HepG2 (cell line): ENCODE measurements around the gene ATP2C2. TPM values are rescaled to one million over a fixed set of nuclear protein-coding genes. Genes with fewer than 3 reads are reported as not detected.

Experiments used
- ATAC-seq: fragments of 200-7000 bp; cut with Tn5 transposase; 3 replicates; pipeline ENCODE4 v1.9.1; 2020; ENCODE audit warnings: mild to moderate bottlenecking, moderate library complexity
- BruUV-seq: library from RNA; stranded (reverse); fragments of 400-500 nt; replicated peaks from 2 replicates; lab custom pipeline; 2021; lab: Mats Ljungman, UMichigan
- CTCF ChIA-PET: fragments of 300-600 bp; formaldehyde crosslinking; extraction: SDS; loops from one replicate; lab custom pipeline; 2021; ENCODE audit warnings: low total read pairs, inconsistent platforms, low intra/inter-chr PET ratio; lab: Yijun Ruan, JAX
- POLR2A ChIA-PET: fragments of 350-600 bp; sonication (Branson Sonifier 250); formaldehyde crosslinking; loops from one replicate; lab custom pipeline; 2020; ENCODE audit warnings: antibody characterized with exemption, inconsistent platforms; lab: Yijun Ruan, JAX
- DNase-seq: peaks from one replicate; pipeline ENCODE4 v3.0.0-alpha.2; 2015; ENCODE audit warnings: low spot score
- FAIRE-seq: peaks from 3 replicates; lab custom pipeline; 2011; peaks lifted over from hg19 to GRCh38; lab: Jason Lieb, UNC
- H2AFZ ChIP-seq: one replicate; pipeline ENCODE4 v1.6.1; 2011; ENCODE audit warnings: low read length, inconsistent platforms
- H3K27ac ChIP-seq: fragments of 300-600 bp; 3 replicates; pipeline ENCODE4 v1.8.0; 2011; ENCODE audit warnings: mixed run types, mild to moderate bottlenecking, mixed read lengths, low read length, inconsistent platforms; ENCODE audit not compliant: insufficient read depth; ENCODE audit errors: extremely low read length
- H3K27me3 ChIP-seq, 2 experiments: fragments of 200-600 bp in 1 of 2; 2 replicates in 1 of 2; 3 replicates in 1 of 2; pipeline versions ENCODE4 v1.6.0 to v1.8.0; 2011; ENCODE audit warnings: low read length in 2 of 2, mild to moderate bottlenecking in 2 of 2, moderate library complexity in 2 of 2, inconsistent platforms in 1 of 2; ENCODE audit not compliant: insufficient read depth in 2 of 2, control insufficient read depth in 1 of 2
- H3K36me3 ChIP-seq, 2 experiments: fragments of 200-600 bp in 1 of 2; replicated peaks in 1 of 2; 2 replicates in 1 of 2; 3 replicates in 1 of 2; pipeline versions ENCODE4 v1.5.1 to v1.8.0; 2011; ENCODE audit warnings: low read length in 2 of 2, inconsistent platforms in 1 of 2; ENCODE audit not compliant: insufficient read depth in 2 of 2, control insufficient read depth in 1 of 2
- H3K4me1 ChIP-seq: 2 replicates; pipeline ENCODE4 v1.5.1; 2012; ENCODE audit warnings: low read length, inconsistent platforms; ENCODE audit not compliant: insufficient read depth
- H3K4me2 ChIP-seq: 2 replicates; pipeline ENCODE4 v1.6.0; 2011; ENCODE audit warnings: low read depth, low read length, inconsistent platforms
- H3K4me3 ChIP-seq, 3 experiments: fragments of 200-600 bp in 1 of 3; sonication (generic), shearing (Covaris generic) in 1 of 3; replicated peaks in 1 of 3; 2 replicates each; pipeline ENCODE4 v1.5.1; 2011 to 2016; ENCODE audit warnings: low read length in 3 of 3, inconsistent platforms in 2 of 3, low read depth in 2 of 3, mild to moderate bottlenecking in 2 of 3, control low read depth in 1 of 3, mixed read lengths in 1 of 3; ENCODE audit not compliant: insufficient read depth in 1 of 3
- H3K79me2 ChIP-seq: one replicate; pipeline ENCODE4 v1.6.1; 2011; ENCODE audit warnings: low read length, inconsistent platforms; ENCODE audit not compliant: insufficient read depth
- H3K9ac ChIP-seq: 2 replicates; pipeline ENCODE4 v1.6.0; 2011; ENCODE audit warnings: mild to moderate bottlenecking, low read depth, low read length, inconsistent platforms; ENCODE audit not compliant: insufficient read depth
- H3K9me3 ChIP-seq: 2 replicates; pipeline ENCODE4 v1.5.1; 2012; ENCODE audit warnings: mild to moderate bottlenecking, low read length
- H4K20me1 ChIP-seq: 2 replicates; pipeline ENCODE4 v1.6.0; 2011; ENCODE audit warnings: inconsistent platforms, mild to moderate bottlenecking, low read length, moderate library complexity; ENCODE audit not compliant: insufficient read depth
- ARHGAP35 ChIP-seq: sonication (generic); formaldehyde crosslinking; IDR thresholded peaks from 2 replicates; pipeline ENCODE4 v1.9.0; 2022; ENCODE audit warnings: mild to moderate bottlenecking, inconsistent platforms, moderate library complexity, missing genetic modification reagents, borderline replicate concordance
- MAFG ChIP-seq: sonication (generic); formaldehyde crosslinking; IDR thresholded peaks from 2 replicates; pipeline ENCODE4 v1.5.1; 2020; ENCODE audit warnings: mild to moderate bottlenecking, missing genetic modification reagents
- SIN3A ChIP-seq: IDR thresholded peaks from 2 replicates; pipeline ENCODE4 v1.6.1; 2011; ENCODE audit warnings: low read depth, mild to moderate bottlenecking, control low read depth, low read length, borderline replicate concordance
- ZNF646 ChIP-seq: sonication (generic); formaldehyde crosslinking; IDR thresholded peaks from 2 replicates; pipeline ENCODE4 v1.9.0; 2021; ENCODE audit warnings: mild to moderate bottlenecking, missing genetic modification reagents
- WGBS: methylation state at CpG from one replicate; pipeline ENCODE4 v1.1.6; 2017; ENCODE audit warnings: low lambda C conversion rate; 5-methylcytosine and 5-hydroxymethylcytosine counted together
- in situ Hi-C: cut with HindIII; loops from 2 replicates; pipeline ENCODE4 v1.10.0; 2017; ENCODE audit warnings: low pct_unique_long_range_greater_than_20kb; ENCODE audit not compliant: extremely low pct_ligation_motif_present
- intact Hi-C: fragments of 100-400 bp; cut with micrococcal nuclease; formaldehyde crosslinking; loops from one replicate; pipeline ENCODE4 v1.10.0; 2022; ENCODE audit not compliant: unreplicated experiment
- polyA plus RNA-seq, 8 experiments: library from polyadenylated mRNA; depleted of rRNA in 3 of 8; stranded (reverse) in 7 of 8; unstranded in 1 of 8; fragments of >200 nt; fragmentation: Illumina TruSeq in 4 of 8; extraction: Trizol in 4 of 8; gene quantifications; 2 replicates each; pipeline versions ENCODE4 v1.2.1 to v1.2.3, GENCODE V29; 2011 to 2016; ENCODE audit warnings: low read depth in 4 of 8, missing spikeins in 1 of 8, mixed read lengths in 1 of 8; ENCODE audit not compliant: insufficient read depth in 1 of 8
- total RNA-seq, 5 experiments: library from RNA; depleted of rRNA; stranded (reverse); fragments of >200 nt; fragmentation: Illumina TruSeq; extraction: Trizol; gene quantifications; 2 replicates each; pipeline ENCODE4 v1.2.3, GENCODE V29; 2016; ENCODE audit warnings: low read depth in 1 of 5
- TF ChIP-seq, protein P1 (sequence below): sonication (generic); formaldehyde crosslinking; IDR thresholded peaks from 2 replicates; pipeline ENCODE4 v1.4.0; 2020; ENCODE audit warnings: missing genetic modification reagents

Gene ATP2C2
- total and polyA plus RNA-seq, 2 of the 13 experiments (the other 11 are each of a cell fraction or from before 2014, with no cell fraction given) = 0.07 TPM; not detected in 1

- in situ Hi-C loops (no loop called here), intact Hi-C loops (no loop called here)
- FAIRE-seq (no peak), ATAC-seq (no peak), DNase-seq (no peak)
- ChIA-PET POLR2A (no interaction called here), CTCF (no interaction called here)
- Histone ChIP-seq H3K79me2 (no peaks in the 10 kb centered on the region), H3K9me3 (no peaks in the 10 kb centered on the region), H2AFZ (no peak overlapping the region), H3K27me3 (peaks cover 0 to 38% of the 10 kb centered on the region in 2 experiments; a peak in 4 of 5 replicates), H3K4me1 (no peaks in the 10 kb centered on the region), H3K4me2 (no peak overlapping the region), H3K27ac (no peak overlapping the region), H3K9ac (no peak overlapping the region), H3K4me3 (no peak overlapping the region), H3K36me3 (no peaks in the 10 kb centered on the region), H4K20me1 (no peaks in the 10 kb centered on the region)
- WGBS = 5% methylated on average over 2 of the region's 2 CpGs
- no peak for TF ChIP-seq SIN3A
- TF ChIP-seq MAFG = no peak
- TF ChIP-seq ZNF646 = no peak
- TF ChIP-seq, protein P1, sequence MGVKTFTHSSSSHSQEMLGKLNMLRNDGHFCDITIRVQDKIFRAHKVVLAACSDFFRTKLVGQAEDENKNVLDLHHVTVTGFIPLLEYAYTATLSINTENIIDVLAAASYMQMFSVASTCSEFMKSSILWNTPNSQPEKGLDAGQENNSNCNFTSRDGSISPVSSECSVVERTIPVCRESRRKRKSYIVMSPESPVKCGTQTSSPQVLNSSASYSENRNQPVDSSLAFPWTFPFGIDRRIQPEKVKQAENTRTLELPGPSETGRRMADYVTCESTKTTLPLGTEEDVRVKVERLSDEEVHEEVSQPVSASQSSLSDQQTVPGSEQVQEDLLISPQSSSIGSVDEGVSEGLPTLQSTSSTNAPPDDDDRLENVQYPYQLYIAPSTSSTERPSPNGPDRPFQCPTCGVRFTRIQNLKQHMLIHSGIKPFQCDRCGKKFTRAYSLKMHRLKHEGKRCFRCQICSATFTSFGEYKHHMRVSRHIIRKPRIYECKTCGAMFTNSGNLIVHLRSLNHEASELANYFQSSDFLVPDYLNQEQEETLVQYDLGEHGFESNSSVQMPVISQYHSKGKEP = no peak
- TF ChIP-seq ARHGAP35 (CRISPR knock-in tag) = no peak
- no TSS peak for BruUV-seq
Observed at GRCh38 chr16:84326545-84326944, 41.8 kb upstream of the ATP2C2 start.
